Measurements from ENCODE around the gene ZNF275.

ZNF275 gene

GRCh38 chrX:153397256-153397960, 63.5 kb downstream of the ZNF275 start:
- H3K36me3 ChIP-seq (ENCODE audit: control insufficient read depth, insufficient read depth, low read length) = no peaks in the 10 kb centered on the region
- H3K9ac ChIP-seq (ENCODE audit: low read depth, low read length) = no peak overlapping the region
- H3K4me1 ChIP-seq (ENCODE audit: control insufficient read depth, insufficient read depth, low read length) = no peaks in the 10 kb centered on the region
- no peaks in the 10 kb centered on the region for H3K27me3 ChIP-seq (ENCODE audit: control insufficient read depth, insufficient read depth, low read length)
- peaks cover 2% of the 10 kb centered on the region for H3K9me3 ChIP-seq (ENCODE audit: control insufficient read depth, insufficient read depth, low read length)
- no peak overlapping the region for H3K4me3 ChIP-seq (ENCODE audit: low read depth, low read length)

DNA sequence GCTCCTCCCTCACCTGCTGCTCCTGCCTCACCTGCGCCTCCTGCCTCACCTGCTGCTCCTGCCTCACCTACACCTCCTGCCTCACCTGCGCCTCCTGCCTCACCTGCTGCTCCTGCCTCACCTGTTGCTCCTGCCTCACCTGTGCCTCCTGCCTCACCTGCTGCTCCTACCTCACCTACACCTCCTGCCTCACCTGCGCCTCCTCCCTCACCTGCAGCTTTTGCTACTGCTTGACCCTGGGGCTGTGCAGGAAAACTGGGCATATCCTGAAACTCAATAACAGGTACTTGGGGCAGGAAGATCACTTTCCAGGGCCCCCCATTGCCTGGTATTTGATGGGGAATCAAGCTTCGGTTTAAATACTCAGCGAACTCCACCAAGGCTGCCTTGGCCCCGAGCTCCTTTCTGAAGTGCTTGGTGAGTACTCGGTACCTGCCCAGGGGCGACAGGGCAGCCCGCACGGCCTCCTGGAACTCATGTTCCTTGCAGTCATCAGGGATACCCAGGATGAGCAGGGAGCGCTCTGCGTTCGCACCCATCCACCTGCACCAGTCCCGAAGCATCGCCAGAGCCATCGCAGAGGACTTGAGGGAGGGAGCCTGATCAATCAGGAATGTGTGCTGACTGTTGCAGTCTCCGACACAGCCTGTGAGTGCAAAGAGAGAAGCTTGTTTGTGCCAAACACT, 64.5 kb downstream of the ZNF275 start:
- Histone ChIP-seq H3K4me3 (ENCODE audit: low read depth, low read length) (no peak overlapping the region), H3K27me3 (ENCODE audit: control insufficient read depth, insufficient read depth, low read length) (no peaks in the 10 kb centered on the region), H3K9ac (ENCODE audit: low read depth, low read length) (no peak overlapping the region), H3K36me3 (ENCODE audit: control insufficient read depth, insufficient read depth, low read length) (no peaks in the 10 kb centered on the region), H3K9me3 (ENCODE audit: control insufficient read depth, insufficient read depth, low read length) (no peaks in the 10 kb centered on the region), H3K4me1 (ENCODE audit: control insufficient read depth, insufficient read depth, low read length) (no peaks in the 10 kb centered on the region)

GRCh38 chrX:153400146-153401132, 66.5 kb downstream of the ZNF275 start:
- Histone ChIP-seq H3K4me1 (ENCODE audit: control insufficient read depth, insufficient read depth, low read length) (no peaks in the 10 kb centered on the region), H3K4me3 (ENCODE audit: low read depth, low read length) (no peak overlapping the region), H3K36me3 (ENCODE audit: control insufficient read depth, insufficient read depth, low read length) (no peaks in the 10 kb centered on the region), H3K9me3 (ENCODE audit: control insufficient read depth, insufficient read depth, low read length) (no peaks in the 10 kb centered on the region), H3K9ac (ENCODE audit: low read depth, low read length) (no peak overlapping the region), H3K27me3 (ENCODE audit: control insufficient read depth, insufficient read depth, low read length) (no peaks in the 10 kb centered on the region)

DNA sequence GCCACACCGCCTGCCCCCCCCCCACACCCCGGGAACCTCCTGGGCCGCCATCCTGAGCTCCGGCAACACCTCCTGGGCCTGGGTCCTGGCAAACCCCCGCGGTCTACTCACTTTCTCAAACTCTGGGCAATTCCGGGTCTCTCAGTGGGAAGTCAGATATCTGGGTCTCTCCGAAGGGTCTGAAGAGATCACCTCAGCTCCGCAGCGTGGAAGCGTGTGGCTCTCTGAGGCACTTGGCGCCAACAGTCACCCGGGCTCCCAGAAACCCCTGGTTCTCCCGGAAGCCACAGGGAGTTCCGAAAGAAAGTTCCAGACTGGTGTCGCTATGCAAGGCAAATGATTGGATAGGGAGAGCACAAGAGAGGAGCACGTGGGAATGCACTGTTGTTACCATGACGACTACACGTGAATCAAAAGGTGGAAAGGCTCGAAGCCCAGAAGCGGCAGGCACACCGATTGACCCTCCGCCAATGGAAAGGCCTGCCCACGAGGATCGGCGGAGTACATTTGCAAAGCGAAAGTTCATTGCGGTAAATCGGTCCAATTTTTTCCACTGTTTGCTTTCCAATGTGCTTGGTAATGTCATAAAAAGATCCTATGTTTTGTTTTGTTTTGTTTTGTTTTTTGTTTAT, 67.3 kb downstream of the ZNF275 start, which contains the start of gene PNMA6E:
PNMA6E (minus strand) TSS at position 218 of the 632 bp plus-strand sequence. CDS start 2,501 bp downstream, outside the sequence.
- Histone ChIP-seq H3K9me3 (ENCODE audit: control insufficient read depth, insufficient read depth, low read length) (no peaks in the 10 kb centered on the region), H3K9ac (ENCODE audit: low read depth, low read length) (no peak within 1 kb of the TSS)

More for the DNA sequence above, 67.3 kb downstream of the ZNF275 start, which contains the start of gene PNMA6E:
- Histone ChIP-seq H3K4me3 (ENCODE audit: low read depth, low read length) (no peak within 1 kb of the TSS), H3K36me3 (ENCODE audit: control insufficient read depth, insufficient read depth, low read length) (no peaks in the 10 kb centered on the region), H3K27me3 (ENCODE audit: control insufficient read depth, insufficient read depth, low read length) (no peaks in the 10 kb centered on the region), H3K4me1 (ENCODE audit: control insufficient read depth, insufficient read depth, low read length) (no peaks in the 10 kb centered on the region)

Measured in iPS-15b (cell line).